ENCODE data around the gene TBCK. TPM values are rescaled to one million over a fixed set of nuclear protein-coding genes. Genes with fewer than 3 reads are reported as not detected.

TBCK gene
- total and polyA plus RNA-seq, 2 donors (not counting 1 experiment from before 2014, with no cell fraction given) = 17.5 to 86.1 TPM

DNA sequence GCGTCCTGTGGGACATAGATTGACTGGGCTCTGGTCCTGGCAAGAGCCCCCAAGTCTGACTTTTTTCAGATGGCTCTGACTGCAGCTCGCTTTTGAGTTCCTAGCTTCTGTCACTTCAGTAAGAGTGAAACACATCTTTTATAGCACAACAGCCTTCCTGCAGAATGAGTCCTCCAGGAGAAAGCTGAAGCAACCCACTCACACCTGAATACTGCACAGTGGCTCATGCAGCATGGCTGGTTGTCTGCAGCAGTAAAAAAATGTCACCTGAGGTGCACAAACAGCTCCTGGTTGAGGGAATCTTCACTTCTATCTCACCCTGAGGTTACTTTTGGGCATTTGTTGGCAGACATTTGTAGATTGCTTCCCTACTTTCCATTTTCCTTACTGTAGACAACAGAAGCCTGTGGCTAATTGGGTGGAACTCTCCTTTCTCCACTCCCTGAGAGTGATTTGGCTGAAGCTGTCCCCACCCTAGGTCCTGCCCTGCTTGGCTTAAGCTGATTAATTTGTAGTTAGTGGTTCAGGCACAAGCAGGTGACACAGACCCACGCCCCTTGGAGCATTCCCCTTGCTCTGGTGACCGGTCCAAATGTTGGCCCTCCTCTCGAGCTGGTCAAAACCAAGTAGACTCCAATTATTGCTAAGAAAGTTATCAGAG lies 321.0 kb downstream of the TBCK start:
- H3K36me3 ChIP-seq (replicated peaks in 1 of 2; ENCODE audit: control extremely low read depth in 1 of 2, control insufficient read depth in 1 of 2, extremely low read depth in 1 of 2, insufficient read depth in 2 of 2, low read length in 1 of 2) = no peaks in the 10 kb centered on the region
- intact Hi-C loops (cut with micrococcal nuclease) = no loop called here
- H4K20me1 ChIP-seq (ENCODE audit: control insufficient read depth, insufficient read depth, low read length, poor library complexity, severe bottlenecking) = no peaks in the 10 kb centered on the region
- TF ChIP-seq EZH2 (IDR thresholded peaks at IDR 0.05; ENCODE audit: borderline replicate concordance, insufficient read depth, low read depth, low read length, poor library complexity, severe bottlenecking) = no peak
- TF ChIP-seq, protein P1, sequence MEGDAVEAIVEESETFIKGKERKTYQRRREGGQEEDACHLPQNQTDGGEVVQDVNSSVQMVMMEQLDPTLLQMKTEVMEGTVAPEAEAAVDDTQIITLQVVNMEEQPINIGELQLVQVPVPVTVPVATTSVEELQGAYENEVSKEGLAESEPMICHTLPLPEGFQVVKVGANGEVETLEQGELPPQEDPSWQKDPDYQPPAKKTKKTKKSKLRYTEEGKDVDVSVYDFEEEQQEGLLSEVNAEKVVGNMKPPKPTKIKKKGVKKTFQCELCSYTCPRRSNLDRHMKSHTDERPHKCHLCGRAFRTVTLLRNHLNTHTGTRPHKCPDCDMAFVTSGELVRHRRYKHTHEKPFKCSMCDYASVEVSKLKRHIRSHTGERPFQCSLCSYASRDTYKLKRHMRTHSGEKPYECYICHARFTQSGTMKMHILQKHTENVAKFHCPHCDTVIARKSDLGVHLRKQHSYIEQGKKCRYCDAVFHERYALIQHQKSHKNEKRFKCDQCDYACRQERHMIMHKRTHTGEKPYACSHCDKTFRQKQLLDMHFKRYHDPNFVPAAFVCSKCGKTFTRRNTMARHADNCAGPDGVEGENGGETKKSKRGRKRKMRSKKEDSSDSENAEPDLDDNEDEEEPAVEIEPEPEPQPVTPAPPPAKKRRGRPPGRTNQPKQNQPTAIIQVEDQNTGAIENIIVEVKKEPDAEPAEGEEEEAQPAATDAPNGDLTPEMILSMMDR (IDR thresholded peaks at IDR 0.05) = no peak
- H3K27me3 ChIP-seq (replicated peaks in 1 of 4; ENCODE audit: control extremely low read depth in 1 of 4, control insufficient read depth in 3 of 4, insufficient read depth in 4 of 4, low read length in 3 of 4) = no peaks in the 10 kb centered on the region
- POLR2A ChIA-PET = no interaction called here
- H3K79me2 ChIP-seq (ENCODE audit: control insufficient read depth, insufficient read depth, low read length) = no peaks in the 10 kb centered on the region
- H3K27ac ChIP-seq (ENCODE audit: low read length in 2 of 2) = no peak overlapping the region
- Mint-ChIP-seq H3K9me3 (ENCODE audit: insufficient read depth) (no peaks in the 10 kb centered on the region), H3K4me3 (no peak overlapping the region), H3K27ac (no peak overlapping the region), H3K4me1 (no peaks in the 10 kb centered on the region), H3K27me3 (peaks cover 3% of the 10 kb centered on the region)
- H3K9ac ChIP-seq (ENCODE audit: low read length) = no peak overlapping the region
- H3K4me3 ChIP-seq (ENCODE audit: control extremely low read depth in 1 of 5, extremely low read depth in 1 of 5, insufficient read depth in 1 of 5, low read depth in 2 of 5, low read length in 4 of 5) = no peak overlapping the region
- H3K4me2 ChIP-seq (replicated peaks; ENCODE audit: low read depth, low read length, poor library complexity, severe bottlenecking) = no peak overlapping the region
- 65% methylated on average over 4 of the region's 5 CpGs for WGBS (ENCODE audit: insufficient coverage)
- CTCF ChIA-PET = no interaction called here
- ATAC-seq (ENCODE audit: low read depth) (no peak), DNase-seq (no peak)
- H3K4me1 ChIP-seq (ENCODE audit: control insufficient read depth in 2 of 2, insufficient read depth in 2 of 2, low read length in 2 of 2) = no peaks in the 10 kb centered on the region
- peaks cover 0 to 4% (median 0%) of the 10 kb centered on the region in 3 donors for H3K9me3 ChIP-seq (ENCODE audit: control extremely low read depth in 1 of 3, control insufficient read depth in 2 of 3, insufficient read depth in 1 of 3, low read length in 2 of 3)
- H2AFZ ChIP-seq (ENCODE audit: insufficient read depth, low read depth, low read length, poor library complexity, severe bottlenecking) = no peak overlapping the region

DNA sequence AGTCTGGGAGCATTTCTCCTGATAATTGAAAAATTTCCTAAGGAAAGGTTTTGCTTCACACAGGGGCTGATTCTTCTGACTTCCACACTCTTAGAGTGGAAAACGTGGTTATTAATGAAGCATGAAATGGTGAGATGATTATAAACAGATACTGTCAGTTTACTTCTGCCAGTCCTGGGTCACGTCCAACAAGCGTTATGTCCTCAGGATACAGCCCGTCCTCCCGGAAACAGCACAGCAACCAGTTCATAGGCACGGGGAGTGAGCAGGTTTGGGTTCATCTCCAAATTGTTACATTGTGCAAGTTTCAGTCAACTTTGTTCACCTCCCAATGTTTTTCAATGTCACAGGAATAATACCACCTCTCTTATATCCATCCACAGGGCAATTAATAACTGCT lies 321.9 kb downstream of the TBCK start:
- intact Hi-C loops (cut with micrococcal nuclease) = no loop called here
- Histone ChIP-seq H3K4me1 (ENCODE audit: control insufficient read depth in 2 of 2, insufficient read depth in 2 of 2, low read length in 2 of 2) (no peaks in the 10 kb centered on the region), H3K4me2 (replicated peaks; ENCODE audit: low read depth, low read length, poor library complexity, severe bottlenecking) (no peak overlapping the region), H4K20me1 (ENCODE audit: control insufficient read depth, insufficient read depth, low read length, poor library complexity, severe bottlenecking) (no peaks in the 10 kb centered on the region), H3K4me3 (ENCODE audit: control extremely low read depth in 1 of 5, extremely low read depth in 1 of 5, insufficient read depth in 1 of 5, low read depth in 2 of 5, low read length in 4 of 5) (no peak overlapping the region), H3K79me2 (ENCODE audit: control insufficient read depth, insufficient read depth, low read length) (no peaks in the 10 kb centered on the region), H3K27me3 (replicated peaks in 1 of 4; ENCODE audit: control extremely low read depth in 1 of 4, control insufficient read depth in 3 of 4, insufficient read depth in 4 of 4, low read length in 3 of 4) (no peaks in the 10 kb centered on the region), H3K27ac (ENCODE audit: low read length in 2 of 2) (no peak overlapping the region), H2AFZ (ENCODE audit: insufficient read depth, low read depth, low read length, poor library complexity, severe bottlenecking) (no peak overlapping the region), H3K9ac (ENCODE audit: low read length) (no peak overlapping the region), H3K9me3 (ENCODE audit: control extremely low read depth in 1 of 3, control insufficient read depth in 2 of 3, insufficient read depth in 1 of 3, low read length in 2 of 3) (peaks cover 0 to 4% (median 0%) of the 10 kb centered on the region in 3 donors), H3K36me3 (replicated peaks in 1 of 2; ENCODE audit: control extremely low read depth in 1 of 2, control insufficient read depth in 1 of 2, extremely low read depth in 1 of 2, insufficient read depth in 2 of 2, low read length in 1 of 2) (no peaks in the 10 kb centered on the region)
- no peak overlapping the region for H3K27ac Mint-ChIP-seq
- H3K4me3 Mint-ChIP-seq = no peak overlapping the region
- ChIA-PET CTCF (no interaction called here), POLR2A (no interaction called here)
- peaks cover 4% of the 10 kb centered on the region for H3K27me3 Mint-ChIP-seq
- H3K4me1 Mint-ChIP-seq = no peaks in the 10 kb centered on the region
- 84% methylated on average over 6 of the region's 6 CpGs for WGBS (ENCODE audit: insufficient coverage)
- TF ChIP-seq, protein P1 (IDR thresholded peaks at IDR 0.05) = no peak
- no peak for TF ChIP-seq EZH2 (IDR thresholded peaks at IDR 0.05; ENCODE audit: borderline replicate concordance, insufficient read depth, low read depth, low read length, poor library complexity, severe bottlenecking)
- no peaks in the 10 kb centered on the region for H3K9me3 Mint-ChIP-seq (ENCODE audit: insufficient read depth)
- DNase-seq = no peak
- no peak for ATAC-seq (ENCODE audit: low read depth)

All from B cell (primary cell).